ENCODE measurements around the gene PHKA2. TPM values are rescaled to one million over a fixed set of nuclear protein-coding genes. Genes with fewer than 3 reads are reported as not detected.

The PHKA2 gene
- total and polyA plus RNA-seq, 10 of the 15 experiments (the other 5 are each of a cell fraction or from before 2014, with no cell fraction given): 1.4 to 25.6 (median 15.4) TPM

GRCh38 chrX:18945483-18945882 is 38.4 kb downstream of the PHKA2 start:
- Histone ChIP-seq H3K9ac (ENCODE audit: control insufficient read depth, insufficient read depth, low read length) (no peak overlapping the region), H3K4me1 (ENCODE audit: control insufficient read depth, insufficient read depth, low read length) (no peaks in the 10 kb centered on the region), H2AFZ (ENCODE audit: control insufficient read depth, low read depth, low read length) (no peak overlapping the region), H4K20me1 (ENCODE audit: control insufficient read depth, insufficient read depth) (no peaks in the 10 kb centered on the region), H3K79me2 (ENCODE audit: control insufficient read depth, insufficient read depth, low read length) (no peaks in the 10 kb centered on the region), H3K27me3 (replicated peaks in 1 of 2; ENCODE audit: control insufficient read depth in 2 of 2, insufficient read depth in 2 of 2, low read length in 1 of 2) (no peaks in the 10 kb centered on the region), H3K27ac (ENCODE audit: control insufficient read depth, insufficient read depth) (no peak overlapping the region), H3K4me2 (ENCODE audit: control insufficient read depth, insufficient read depth) (no peak overlapping the region), H3K9me3 (replicated peaks; ENCODE audit: control insufficient read depth, insufficient read depth, low read length) (no peaks in the 10 kb centered on the region), H3K36me3 (ENCODE audit: control insufficient read depth in 2 of 2, insufficient read depth in 2 of 2, low read length in 1 of 2) (peaks cover 0 to 3% of the 10 kb centered on the region in 2 experiments; a peak in 2 of 4 replicates), H3K4me3 (no peak overlapping the region)
- intact Hi-C loops (cut with micrococcal nuclease; ENCODE audit: unreplicated experiment) (no loop called here), in situ Hi-C loops (cut with MboI) (no loop called here)
- ChIA-PET CTCF (no interaction called here), SMC1A (ENCODE audit: uncharacterized antibody, unreplicated experiment) (no interaction called here), POLR2A (no interaction called here), RAD21 (ENCODE audit: unreplicated experiment) (no interaction called here)
- TF ChIP-seq NFIC (IDR thresholded peaks at IDR 0.05; ENCODE audit: low read depth, low read length) (no peak), NR2F1 (conservative IDR thresholded peaks at IDR 0.05) (no peak), BACH1 (IDR thresholded peaks at IDR 0.05; ENCODE audit: borderline replicate concordance) (no peak), CBX5 (IDR thresholded peaks at IDR 0.05; ENCODE audit: low read depth) (no peak), NKRF (conservative IDR thresholded peaks at IDR 0.05) (no peak), ZNF274 (IDR thresholded peaks at IDR 0.05; ENCODE audit: insufficient read depth, insufficient read length) (no peak), SREBF1 (IDR thresholded peaks at IDR 0.05; ENCODE audit: low read length) (no peak), IRF5 (IDR thresholded peaks at IDR 0.05; ENCODE audit: borderline replicate concordance) (no peak), RB1 (IDR thresholded peaks at IDR 0.05; ENCODE audit: borderline replicate concordance) (no peak), ZNF24 (IDR thresholded peaks at IDR 0.05) (no peak), MTA2 (IDR thresholded peaks at IDR 0.05; ENCODE audit: low read depth) (no peak)
- TF ChIP-seq, protein P1, sequence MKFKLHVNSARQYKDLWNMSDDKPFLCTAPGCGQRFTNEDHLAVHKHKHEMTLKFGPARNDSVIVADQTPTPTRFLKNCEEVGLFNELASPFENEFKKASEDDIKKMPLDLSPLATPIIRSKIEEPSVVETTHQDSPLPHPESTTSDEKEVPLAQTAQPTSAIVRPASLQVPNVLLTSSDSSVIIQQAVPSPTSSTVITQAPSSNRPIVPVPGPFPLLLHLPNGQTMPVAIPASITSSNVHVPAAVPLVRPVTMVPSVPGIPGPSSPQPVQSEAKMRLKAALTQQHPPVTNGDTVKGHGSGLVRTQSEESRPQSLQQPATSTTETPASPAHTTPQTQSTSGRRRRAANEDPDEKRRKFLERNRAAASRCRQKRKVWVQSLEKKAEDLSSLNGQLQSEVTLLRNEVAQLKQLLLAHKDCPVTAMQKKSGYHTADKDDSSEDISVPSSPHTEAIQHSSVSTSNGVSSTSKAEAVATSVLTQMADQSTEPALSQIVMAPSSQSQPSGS (IDR thresholded peaks at IDR 0.05; ENCODE audit: low read length): no peak
- TF ChIP-seq, protein P2, sequence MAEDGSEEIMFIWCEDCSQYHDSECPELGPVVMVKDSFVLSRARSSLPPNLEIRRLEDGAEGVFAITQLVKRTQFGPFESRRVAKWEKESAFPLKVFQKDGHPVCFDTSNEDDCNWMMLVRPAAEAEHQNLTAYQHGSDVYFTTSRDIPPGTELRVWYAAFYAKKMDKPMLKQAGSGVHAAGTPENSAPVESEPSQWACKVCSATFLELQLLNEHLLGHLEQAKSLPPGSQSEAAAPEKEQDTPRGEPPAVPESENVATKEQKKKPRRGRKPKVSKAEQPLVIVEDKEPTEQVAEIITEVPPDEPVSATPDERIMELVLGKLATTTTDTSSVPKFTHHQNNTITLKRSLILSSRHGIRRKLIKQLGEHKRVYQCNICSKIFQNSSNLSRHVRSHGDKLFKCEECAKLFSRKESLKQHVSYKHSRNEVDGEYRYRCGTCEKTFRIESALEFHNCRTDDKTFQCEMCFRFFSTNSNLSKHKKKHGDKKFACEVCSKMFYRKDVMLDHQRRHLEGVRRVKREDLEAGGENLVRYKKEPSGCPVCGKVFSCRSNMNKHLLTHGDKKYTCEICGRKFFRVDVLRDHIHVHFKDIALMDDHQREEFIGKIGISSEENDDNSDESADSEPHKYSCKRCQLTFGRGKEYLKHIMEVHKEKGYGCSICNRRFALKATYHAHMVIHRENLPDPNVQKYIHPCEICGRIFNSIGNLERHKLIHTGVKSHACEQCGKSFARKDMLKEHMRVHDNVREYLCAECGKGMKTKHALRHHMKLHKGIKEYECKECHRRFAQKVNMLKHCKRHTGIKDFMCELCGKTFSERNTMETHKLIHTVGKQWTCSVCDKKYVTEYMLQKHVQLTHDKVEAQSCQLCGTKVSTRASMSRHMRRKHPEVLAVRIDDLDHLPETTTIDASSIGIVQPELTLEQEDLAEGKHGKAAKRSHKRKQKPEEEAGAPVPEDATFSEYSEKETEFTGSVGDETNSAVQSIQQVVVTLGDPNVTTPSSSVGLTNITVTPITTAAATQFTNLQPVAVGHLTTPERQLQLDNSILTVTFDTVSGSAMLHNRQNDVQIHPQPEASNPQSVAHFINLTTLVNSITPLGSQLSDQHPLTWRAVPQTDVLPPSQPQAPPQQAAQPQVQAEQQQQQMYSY (CRISPR knock-in tag; IDR thresholded peaks at IDR 0.05): no peak
- TF ChIP-seq, protein P3, sequence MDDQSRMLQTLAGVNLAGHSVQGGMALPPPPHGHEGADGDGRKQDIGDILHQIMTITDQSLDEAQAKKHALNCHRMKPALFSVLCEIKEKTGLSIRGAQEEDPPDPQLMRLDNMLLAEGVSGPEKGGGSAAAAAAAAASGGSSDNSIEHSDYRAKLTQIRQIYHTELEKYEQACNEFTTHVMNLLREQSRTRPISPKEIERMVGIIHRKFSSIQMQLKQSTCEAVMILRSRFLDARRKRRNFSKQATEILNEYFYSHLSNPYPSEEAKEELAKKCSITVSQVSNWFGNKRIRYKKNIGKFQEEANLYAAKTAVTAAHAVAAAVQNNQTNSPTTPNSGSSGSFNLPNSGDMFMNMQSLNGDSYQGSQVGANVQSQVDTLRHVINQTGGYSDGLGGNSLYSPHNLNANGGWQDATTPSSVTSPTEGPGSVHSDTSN (IDR thresholded peaks at IDR 0.05; ENCODE audit: insufficient replicate concordance, low read depth, low read length): no peak
- FAIRE-seq (no peak), ATAC-seq (no peak), DNase-seq (ENCODE audit: low read depth, low spot score) (no peak)
- WGBS (ENCODE audit: insufficient coverage, insufficient replicate concordance, low lambda C conversion rate, missing lambda C conversion rate): 65% methylated on average over 2 of the region's 2 CpGs
- no TSS peak for BruUV-seq (replicated peaks)

Measured in GM12878 (cell line).